NOMO-1 treated with DMSO at 0.1 percent for 48 hours (cell line): Measurements from ENCODE around the gene APOC3.
"Not testable (repeated sequence)": the region's sequence is repeated elsewhere in the genome, so short reads cannot be mapped to it uniquely, and the experiment has no call there.

Source experiments
- DNase-seq: peaks from one replicate; lab custom pipeline; 2025; ENCODE audit not compliant: unreplicated experiment; lab: John Stamatoyannopoulos, UW

Gene APOC3

DNA sequence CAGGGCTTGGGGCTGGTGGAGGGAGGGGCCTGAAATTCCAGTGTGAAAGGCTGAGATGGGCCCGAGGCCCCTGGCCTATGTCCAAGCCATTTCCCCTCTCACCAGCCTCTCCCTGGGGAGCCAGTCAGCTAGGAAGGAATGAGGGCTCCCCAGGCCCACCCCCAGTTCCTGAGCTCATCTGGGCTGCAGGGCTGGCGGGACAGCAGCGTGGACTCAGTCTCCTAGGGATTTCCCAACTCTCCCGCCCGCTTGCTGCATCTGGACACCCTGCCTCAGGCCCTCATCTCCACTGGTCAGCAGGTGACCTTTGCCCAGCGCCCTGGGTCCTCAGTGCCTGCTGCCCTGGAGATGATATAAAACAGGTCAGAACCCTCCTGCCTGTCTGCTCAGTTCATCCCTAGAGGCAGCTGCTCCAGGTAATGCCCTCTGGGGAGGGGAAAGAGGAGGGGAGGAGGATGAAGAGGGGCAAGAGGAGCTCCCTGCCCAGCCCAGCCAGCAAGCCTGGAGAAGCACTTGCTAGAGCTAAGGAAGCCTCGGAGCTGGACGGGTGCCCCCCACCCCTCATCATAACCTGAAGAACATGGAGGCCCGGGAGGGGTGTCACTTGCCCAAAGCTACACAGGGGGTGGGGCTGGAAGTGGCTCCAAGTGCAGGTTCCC lies at the start of gene APOC3:
Gene APOC3, plus strand, starts transcription at position 383 of the 659 bp plus-strand sequence. CDS start 676 bp downstream, outside the sequence.
- DNase-seq, result no peak

DNA sequence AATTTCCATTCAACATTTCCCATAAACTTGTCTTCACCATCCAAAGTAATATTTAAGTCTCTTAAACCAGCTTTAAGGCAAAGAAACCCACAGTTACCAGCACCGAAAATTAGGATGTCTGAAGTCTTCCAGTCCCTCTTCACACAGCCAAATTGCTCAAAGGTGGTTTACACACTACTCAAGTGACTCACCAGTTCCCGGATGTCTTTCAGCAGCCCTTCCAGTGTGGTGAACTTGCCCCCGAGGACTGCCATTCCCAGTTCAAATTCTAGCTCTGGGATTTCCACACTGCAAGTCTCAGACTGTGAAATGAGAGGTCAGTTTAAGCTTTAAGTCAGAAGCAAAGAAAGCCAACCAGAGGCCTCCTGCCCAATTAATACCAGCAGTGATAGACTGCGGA lies 47.0 kb upstream of the APOC3 start:
- no peak for DNase-seq

DNA sequence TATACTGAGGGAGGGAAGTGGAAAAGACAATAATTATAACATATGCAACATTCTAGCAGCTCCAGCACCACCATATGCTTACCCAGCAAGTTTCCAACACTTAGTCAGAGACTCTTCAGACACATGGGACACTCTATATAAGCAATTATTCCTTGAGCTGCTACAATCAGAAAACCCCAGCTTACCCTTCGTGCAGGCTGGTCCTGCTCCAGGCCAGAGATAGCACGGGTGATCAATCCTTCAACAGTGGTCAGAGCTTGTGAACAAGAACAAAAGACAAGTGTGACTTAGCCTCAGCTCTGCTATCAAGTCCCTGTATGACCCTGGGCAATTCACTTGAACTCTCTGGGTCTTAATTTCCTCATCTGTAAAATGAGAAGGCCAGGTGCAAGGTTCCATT lies 43.4 kb upstream of the APOC3 start:
- no peak for DNase-seq

DNA sequence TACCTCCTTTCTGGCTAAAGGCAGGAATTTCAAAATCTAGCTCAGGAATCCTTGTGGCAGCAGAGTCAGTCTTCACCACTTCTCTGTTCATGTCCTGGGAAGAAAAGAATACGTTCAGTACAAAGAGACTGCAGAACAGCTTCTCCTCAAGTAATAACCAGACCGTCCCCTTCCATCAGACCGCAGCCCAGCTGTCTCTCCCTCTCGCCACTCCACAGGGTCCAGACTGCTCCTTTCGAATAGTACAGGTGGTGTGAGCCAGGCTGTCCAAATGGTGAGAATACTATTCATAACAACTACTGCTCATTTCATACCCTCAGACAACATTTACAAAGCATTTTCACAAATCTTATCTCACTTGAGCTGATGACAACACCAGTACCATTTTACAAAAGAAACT lies 42.7 kb upstream of the APOC3 start:
- no peak for DNase-seq

DNA sequence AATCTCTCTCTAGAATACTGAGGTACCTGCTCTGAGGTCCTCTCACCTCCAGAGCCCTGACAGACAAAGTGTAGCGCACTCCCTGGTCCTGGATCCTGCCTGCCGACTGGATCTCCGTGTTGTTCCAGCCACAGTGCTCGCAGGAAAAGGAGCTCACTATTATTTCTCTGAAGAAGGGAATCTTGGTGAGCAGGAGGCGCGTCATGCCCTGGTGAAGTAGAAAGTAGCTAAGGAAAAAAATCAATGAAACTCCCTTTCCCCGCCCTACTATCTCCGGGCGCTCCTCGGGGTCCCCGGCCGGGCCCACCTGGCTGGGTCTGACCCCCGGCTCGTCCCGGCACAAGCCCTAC lies 42.3 kb upstream of the APOC3 start:
- no peak for DNase-seq

DNA sequence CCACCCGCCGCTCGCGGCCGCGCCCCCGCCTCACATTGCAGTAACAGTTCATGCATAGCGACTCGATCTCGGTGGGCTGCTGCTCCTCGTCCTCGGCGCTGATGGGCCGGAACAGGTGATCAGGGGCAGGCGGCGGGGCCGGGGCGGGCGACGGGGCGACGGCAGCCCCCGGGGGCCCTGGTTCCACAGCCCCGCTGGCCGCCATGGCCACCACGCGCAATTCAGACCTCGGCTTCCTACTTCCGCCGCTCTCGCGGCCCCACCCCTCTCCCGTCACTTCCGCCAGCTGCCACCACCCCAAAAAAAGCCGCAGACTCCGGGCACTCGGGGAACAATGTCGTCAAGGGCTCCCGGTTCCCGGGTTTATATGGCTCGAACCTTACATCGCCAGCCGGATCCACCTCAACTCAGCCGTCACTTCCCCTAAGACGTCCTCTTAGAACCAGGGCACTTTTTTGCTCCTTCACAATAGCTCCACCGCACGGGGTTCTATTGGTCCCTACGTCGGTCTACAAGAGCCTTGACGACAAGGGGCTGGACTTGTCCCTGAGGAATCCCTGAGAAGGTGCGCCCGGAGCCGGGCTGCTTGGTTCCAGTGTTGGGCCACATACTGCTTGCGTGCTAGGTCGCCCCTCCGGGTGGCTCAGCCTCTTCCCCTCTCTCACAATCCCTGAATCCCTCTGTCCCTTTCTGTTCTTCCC lies 41.8 kb upstream of the APOC3 start, which contains the start of gene ZPR1:
Gene ZPR1, minus strand, starts transcription at position 238 of the 701 bp plus-strand sequence. Its CDS starts 33 bp downstream, at position 205.
- DNase-seq, result peak; percentile 70

DNA sequence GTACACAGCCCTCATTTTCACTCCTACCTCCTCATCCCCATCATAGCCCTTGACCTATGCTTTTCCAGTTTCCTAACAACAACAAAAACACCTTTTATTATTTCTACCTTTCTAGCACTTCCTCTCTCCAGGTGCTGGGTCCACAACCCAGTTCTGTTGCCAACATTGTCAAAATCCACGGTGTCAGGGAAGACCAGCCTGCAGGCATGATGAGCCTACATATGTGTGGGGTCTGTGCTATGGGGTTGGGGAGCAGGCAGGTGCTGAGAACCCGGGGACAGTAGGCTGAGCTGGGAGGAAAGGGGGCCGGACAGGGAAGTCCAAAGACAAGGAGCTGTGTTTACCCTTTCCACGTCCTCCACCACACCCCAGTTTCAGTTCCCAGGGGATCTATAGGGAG lies 41.2 kb upstream of the APOC3 start:
- no peak for DNase-seq

DNA sequence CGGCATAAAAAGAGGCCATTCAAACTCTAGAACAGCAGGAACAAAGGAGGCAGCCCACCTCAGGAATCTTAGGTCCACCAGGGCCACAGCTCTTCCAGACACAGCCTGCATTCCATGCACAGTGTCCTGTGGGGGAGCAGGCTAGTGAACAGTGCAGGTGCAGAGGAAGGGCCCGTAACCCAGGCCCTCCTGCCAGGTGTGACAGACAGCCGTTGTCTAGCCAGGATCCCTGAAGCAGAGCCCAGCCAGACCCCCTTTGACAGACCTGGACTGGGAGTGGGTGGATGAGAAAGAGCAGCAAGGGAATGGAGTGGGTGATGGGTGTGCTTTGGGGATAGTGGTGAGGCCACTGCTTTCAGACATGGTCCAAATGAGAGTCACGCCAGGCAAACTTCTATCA lies 40.7 kb upstream of the APOC3 start:
- no peak for DNase-seq

DNA sequence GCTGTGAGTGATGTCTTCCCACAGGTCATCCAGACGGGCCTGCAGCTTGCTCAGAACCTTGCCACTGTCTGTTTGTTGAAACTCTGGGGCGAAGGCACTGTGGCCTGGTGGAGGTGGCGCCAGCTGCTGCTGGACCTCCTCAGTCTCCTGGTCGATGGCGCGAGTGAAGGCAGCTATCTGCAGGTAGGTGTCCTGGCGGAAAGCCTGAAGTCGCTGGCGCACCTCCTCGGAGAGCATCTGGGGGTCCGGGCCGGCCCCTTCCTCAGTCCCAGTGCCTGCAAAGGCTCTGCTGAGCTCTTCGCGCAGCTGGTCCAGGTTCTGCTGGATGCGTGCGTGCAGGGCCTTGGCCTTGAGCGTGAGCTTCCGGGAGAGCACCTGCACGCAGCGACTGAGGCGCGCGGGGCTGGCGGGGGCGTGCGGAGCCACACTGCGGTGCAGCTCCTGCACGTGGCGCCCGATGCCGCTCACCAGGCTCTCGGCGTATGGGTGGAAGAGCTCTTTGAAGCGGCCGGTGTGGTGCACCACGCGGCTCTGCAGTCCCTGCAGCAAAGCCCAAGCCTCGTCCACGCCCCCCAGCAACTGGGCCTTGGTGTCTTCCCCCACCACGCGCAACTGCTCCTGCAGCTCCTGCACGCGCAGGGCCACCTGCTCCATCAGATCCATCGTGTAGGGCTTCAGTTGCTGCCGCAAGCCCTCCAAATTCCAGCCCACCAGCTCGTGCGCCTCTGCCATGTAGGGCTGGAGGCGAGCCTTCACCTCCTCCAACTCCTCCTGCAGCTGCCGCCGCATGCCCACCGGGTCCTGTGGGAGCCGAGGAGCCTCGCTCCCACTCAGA lies 39.3 kb upstream of the APOC3 start:
- no peak for DNase-seq

DNA sequence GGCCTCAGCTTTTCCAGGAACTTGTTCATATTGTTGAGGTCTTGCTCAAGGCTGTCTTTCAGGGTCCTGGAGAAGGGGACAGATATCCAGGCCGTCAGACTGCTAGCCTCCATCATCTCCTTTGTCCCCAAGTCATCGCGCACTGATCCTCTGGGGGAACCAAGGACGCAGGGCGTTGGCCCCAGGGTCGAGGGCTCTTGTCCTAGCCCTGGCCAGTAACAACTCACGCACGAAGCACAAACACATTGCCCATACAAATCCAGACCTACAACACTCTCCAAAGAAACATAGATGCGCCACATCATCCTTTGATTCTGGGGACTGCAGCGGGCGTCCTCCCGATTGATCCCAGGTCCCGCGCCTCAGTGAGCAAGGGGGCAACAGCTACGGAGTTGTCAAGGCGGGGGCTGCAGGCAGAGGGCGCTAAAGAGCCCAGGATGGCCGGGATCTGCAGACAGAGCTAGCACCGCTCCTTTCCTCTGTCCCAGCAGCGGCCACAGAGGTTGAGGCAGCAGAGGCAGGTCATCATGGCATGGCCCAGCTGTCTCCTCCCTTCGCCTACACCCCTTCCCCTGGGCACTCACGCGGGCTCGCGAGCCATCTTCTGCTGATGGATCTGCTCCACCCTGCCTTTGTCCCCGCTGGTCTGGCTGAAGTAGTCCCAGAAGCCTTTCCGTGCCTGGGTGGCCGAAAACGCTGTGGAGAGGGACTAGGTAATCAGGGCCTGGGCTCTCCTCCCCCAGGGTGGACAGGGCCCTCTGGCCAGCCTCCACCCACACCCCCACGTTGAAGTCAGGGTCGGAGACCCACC lies 38.5 kb upstream of the APOC3 start:
- DNase-seq, result peak; percentile 50

DNA sequence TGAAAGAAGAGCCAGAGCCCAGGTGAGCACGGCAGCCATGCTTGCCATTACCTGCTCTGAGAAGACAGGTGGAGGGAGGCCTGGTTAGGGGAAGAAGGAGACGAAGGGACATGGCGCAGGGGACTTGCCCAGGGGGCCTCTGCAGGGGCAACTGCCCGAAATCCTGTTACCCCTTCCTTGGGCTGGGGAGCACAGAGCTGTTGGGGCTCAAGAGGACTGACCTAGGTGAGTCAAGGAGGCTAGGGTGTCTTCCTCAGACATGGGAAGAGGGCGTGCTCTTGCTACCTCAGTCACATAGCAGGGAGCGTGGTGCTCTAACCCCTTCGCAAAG lies 37.9 kb upstream of the APOC3 start, which contains the start of gene APOA5:
Gene APOA5, minus strand, starts transcription at position 67 of the 331 bp plus-strand sequence. Its CDS starts 19 bp downstream, at position 48.
- DNase-seq, result no peak

DNA sequence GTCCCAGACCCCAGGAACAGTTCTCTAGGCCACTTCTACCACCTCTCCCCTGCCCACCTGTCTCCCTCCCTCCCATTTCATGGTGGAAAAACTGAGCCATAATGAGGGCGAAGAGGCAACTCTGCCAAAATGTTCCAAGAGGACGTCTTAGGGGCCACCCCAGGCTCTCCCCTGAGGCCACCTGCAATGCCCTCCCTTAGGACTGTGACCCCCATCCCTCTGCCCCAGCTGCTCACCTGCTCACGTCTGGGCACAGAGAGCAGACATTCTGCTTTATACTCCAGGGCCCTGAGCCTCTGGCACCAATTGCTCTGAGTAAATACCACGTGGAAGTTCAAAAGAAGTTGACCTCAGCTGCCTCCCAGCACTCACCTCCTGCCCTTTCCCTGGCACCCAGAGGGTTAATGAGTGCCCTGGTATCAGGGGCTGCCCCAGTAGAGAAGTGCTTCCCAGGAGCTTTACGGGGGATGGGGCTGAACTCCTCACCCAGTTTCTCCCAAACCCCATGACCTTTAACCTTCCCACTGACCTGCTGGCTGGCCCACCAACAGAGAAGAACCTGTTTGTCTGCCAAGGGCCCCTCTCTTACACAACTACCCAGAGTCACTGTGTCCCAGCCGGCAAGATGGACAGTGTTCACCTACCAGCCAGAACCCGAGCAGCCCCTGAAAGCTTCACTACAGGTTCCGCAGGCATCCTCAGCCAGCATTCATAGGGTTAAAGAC lies 37.4 kb upstream of the APOC3 start:
- no peak for DNase-seq

DNA sequence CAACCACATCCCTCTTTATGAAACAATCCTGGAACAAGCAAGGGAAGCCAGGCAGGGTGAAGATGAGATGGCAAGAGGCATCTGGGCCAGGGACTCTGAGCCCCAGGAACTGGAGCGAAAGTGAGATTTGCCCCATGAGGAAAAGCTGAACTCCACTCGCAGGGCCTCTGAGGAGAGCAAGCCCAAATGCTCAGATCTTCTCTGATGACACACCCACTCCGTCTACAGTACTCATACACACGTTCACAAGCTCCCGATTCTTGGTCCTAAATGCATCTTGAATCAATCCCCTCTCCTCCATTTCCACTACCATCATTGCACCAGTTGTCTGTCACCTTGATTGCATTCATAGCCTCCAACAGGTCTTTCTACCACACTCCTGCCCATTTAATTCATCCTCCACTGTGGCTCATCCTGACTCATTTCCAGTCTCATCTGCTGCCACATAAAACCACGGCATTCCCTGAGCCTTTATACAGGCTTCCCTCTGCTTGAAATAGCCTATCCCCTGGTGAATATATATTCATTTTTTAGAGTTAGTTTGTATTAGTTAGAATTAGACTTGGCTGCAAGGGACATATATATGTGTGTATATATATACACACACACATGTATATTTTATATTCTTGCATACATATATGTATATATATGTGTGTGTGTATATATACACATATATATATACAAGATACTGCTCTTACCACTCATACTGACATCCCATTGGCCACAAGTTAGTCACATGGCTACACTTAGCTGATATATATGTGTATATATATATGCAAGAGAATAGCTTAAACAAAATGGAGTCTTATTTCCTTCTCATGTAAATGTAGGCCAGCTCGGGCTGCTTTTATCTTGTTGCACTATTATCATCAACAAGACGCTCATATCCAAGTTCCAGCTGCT lies 36.6 kb upstream of the APOC3 start:
- DNase-seq, result no peak

DNA sequence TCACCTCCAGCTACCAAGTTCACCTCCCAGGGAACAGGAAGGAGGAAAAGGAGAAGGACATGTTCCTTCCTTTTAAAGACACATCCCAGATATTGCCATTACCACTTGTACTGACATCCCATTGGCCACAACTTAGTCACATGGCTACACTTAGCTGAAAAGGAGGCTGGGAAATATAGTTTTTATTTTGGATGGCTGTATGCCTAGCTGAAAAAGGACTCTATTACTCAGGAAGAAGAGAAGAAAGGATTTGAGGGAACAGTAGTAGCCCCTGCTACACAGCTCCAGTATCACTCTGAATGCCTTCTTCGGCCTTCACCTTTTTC lies 36.0 kb upstream of the APOC3 start:
- no peak for DNase-seq

DNA sequence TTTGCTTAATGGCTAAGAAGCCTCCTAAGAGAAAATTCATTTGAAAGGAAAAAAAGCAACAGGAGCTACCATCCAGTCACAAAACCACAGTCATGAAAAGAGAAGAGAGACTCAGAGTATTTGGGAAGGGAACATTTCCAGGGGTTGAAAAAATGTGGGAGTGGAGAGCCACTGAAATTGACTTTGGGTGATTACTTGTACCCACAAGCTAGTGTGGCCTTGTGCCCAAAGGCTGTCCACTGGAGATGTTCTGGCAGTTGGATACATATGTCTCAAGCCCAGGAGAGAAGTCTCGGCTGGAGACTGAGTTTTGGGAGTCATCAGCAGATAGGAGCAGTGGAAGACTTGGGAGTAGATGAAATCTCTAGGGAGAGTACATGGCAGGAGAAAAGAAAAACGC lies 34.9 kb upstream of the APOC3 start:
- no peak for DNase-seq

DNA sequence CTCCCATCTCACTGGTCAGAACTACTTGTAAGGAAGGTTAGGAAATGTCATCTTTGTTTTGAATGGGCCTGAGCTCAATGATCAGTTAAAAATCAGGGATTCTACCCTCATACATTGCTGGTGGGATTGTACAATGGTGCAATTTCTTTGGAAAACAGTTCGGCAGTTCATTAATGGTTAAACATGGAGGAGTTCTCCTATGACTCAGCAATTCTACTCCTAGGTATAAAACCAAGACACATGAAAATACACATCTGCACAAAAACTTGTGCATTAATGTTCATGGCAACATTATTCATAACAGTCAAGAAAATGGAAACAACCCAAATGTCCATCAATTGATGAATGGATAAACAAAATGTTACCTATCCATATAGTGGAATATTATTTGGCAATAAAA lies 33.2 kb upstream of the APOC3 start:
- DNase-seq, result no peak

DNA sequence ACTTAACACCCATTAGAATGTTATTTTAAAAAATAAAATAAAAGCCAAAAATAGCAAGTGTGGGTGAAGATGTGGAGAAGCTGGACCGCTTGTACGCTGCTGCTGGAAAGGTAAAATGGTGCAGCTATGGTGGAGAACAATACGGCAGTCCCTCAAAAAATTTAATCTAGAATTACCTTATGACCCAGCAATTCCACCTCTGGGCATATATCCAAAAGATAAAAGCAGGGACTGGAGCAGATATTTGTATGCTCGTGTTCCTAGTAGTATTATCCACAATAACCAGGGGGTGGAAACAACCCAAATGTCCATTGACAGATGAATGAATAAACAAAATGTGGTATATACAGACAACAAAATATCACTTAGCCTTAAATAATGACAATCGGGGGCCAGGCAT lies 31.9 kb upstream of the APOC3 start:
- no peak for DNase-seq

DNA sequence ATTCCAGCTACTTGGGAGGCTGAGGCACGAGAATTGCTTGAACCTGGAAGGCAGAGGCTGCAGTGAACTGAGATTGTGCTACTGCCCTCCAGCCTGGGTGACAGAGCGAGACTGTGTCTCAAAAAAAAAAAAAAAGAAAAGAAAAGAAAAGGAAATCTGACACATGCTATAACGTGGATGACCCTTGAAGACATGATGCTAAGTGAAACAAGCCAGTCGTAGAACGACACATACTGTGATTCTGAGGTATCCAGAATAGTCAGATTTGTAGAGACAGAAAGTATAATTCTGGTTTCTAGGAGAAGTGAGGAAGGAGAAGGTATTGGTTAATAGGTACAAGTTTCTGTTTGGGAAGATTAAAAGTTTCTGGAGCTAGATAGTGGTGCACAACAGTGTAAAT lies 31.3 kb upstream of the APOC3 start:
- DNase-seq, result no peak

DNA sequence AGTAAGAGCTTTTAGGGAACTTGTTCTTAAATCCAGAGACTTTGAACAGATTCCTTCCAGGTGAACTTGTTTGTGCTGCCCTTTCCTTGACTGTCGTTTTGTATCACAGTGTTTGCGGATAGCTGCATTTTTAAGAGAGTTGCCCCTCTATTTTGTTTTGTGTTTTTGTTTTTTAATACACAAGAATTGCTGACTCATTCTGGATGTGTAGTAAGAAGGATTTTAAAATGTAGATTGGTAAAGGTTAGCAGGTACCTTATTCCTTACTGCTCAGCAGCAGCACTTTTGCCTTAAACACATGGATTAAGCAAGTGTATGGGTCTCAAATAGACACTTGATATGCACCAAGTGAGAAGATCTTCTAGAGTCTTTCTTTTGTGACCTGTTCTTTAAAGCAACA lies 29.1 kb upstream of the APOC3 start:
- no peak for DNase-seq

DNA sequence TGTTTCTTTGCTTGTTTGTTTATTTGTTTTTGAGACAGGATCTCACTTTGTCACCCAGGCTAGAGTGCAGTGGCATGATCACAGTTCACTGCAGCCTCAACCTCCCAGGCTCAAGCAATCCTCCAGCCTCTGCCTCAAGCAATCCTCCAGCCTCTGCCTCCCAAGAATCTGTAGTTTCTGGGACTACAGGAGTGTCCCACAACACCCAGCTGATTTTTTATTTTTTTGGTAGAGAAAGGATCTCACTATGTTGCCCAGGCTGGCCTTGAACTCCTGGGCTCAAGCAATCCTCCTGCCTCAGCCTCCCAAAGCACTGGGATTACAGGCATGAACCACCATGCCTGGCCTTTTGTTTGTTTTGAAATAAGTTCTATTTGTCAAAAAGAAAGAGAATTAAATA lies 28.0 kb upstream of the APOC3 start:
- DNase-seq, result not testable (repeated sequence)
